ENCODE results near the gene AOC3.
A peak's percentile ranks its signal among the peaks of the same experiment; 100 is the strongest.

AOC3 gene

DNA sequence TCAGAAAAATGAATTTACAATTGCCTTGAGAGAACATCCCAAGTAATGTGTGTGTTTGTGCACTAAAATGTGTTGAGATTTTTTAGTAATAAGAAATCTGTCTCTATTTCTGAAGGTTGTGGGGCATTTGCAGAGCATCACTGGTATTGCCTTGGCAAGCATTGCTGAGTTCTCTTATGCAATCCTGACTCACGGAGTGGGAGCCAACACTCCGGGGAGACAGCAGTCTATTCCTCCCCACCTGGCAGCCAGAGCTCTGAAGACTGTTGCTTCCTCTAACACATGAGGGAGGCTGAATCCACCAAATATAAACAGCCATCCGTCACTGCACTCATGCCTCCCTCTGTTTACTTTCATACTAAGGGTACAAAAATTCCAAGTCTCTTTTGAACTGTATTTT lies 41.7 kb upstream of the AOC3 start:
- Histone ChIP-seq H3K4me3 (ENCODE audit: low read depth, low read length) (no peak overlapping the region), H3K18ac (ENCODE audit: low read length) (no peak overlapping the region), H2BK120ac (ENCODE audit: insufficient read depth, low read length, poor library complexity) (no peak overlapping the region), H3K79me2 (ENCODE audit: control insufficient read depth, insufficient read depth, low read length, poor library complexity) (no peaks in the 10 kb centered on the region), H2AFZ (ENCODE audit: insufficient read depth, low read length, poor library complexity) (no peak overlapping the region), H2BK5ac (ENCODE audit: low read depth, low read length, poor library complexity) (no peak overlapping the region), H4K91ac (ENCODE audit: low read depth, low read length) (no peak overlapping the region), H3K36me3 (ENCODE audit: control insufficient read depth in 1 of 2, insufficient read depth in 2 of 2, low read length in 2 of 2) (peaks cover 12 to 15% of the 10 kb centered on the region in 2 experiments), H3K27ac (ENCODE audit: low read depth, low read length) (no peak overlapping the region), H3K23ac (ENCODE audit: low read length) (no peak overlapping the region), H2BK12ac (ENCODE audit: low read length) (no peak overlapping the region), H3K9ac (ENCODE audit: low read length) (no peak overlapping the region), H4K12ac (ENCODE audit: low read depth, low read length) (no peak overlapping the region), H3K4ac (ENCODE audit: low read depth, low read length) (no peak overlapping the region), H2AK5ac (ENCODE audit: low read length) (no peak overlapping the region), H3K9me3 (ENCODE audit: insufficient read depth, low read depth, low read length) (no peaks in the 10 kb centered on the region), H4K8ac (ENCODE audit: low read depth, low read length) (no peak overlapping the region), H3K14ac (ENCODE audit: low read length) (no peak overlapping the region), H3K79me1 (ENCODE audit: low read length) (no peaks in the 10 kb centered on the region), H3K27me3 (ENCODE audit: insufficient read depth, low read length) (no peaks in the 10 kb centered on the region), H3K4me1 (ENCODE audit: control insufficient read depth in 1 of 2, insufficient read depth in 2 of 2, low read length in 2 of 2) (no peaks in the 10 kb centered on the region), H3K4me2 (ENCODE audit: low read length) (no peak overlapping the region)
- DNase-seq, result peak in 1 of 2 donors; percentile 12
- WGBS (ENCODE audit: extremely low coverage, insufficient coverage, insufficient read length), result no CpG with 5 or more reads among the region's 3 CpGs

DNA sequence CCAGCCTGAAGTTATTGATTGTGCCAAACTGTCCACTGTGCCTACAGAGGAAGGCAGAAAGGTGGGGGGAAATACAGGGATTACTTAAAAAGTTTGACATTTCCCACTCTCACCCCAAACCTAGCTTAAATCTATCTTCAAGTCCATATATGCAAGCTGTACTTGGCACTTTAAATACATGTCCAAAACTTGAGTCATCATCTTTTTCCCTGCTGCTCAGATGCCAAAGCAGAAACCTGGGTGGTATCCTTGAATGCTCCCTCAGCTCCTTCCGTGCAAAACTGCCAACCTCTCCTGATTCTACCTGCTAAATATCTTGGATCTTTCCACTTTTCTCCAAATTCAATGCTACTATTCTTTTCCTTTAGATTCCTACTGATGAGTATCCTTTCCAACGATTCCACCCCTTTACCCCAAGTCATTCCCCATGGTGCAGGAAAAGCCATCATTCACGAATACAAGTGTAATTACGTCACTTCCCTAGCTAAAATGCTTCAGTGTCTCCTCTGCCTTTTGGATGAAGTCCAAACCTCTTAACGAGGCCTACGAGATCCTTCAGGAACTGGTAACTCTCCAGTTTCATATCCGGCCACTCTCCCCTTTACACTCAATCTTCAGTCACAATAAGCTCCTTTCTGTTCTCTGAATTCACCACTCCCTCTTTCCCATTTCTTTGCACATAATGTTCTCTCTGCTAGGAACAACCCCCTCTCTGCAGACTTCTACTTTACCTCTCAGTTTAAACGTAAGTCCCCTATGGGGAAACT lies 36.2 kb upstream of the AOC3 start:
- Histone ChIP-seq H3K79me2 (ENCODE audit: control insufficient read depth, insufficient read depth, low read length, poor library complexity) (no peaks in the 10 kb centered on the region), H3K79me1 (ENCODE audit: low read length) (no peaks in the 10 kb centered on the region), H3K36me3 (ENCODE audit: control insufficient read depth in 1 of 2, insufficient read depth in 2 of 2, low read length in 2 of 2) (peaks cover 32 to 59% of the 10 kb centered on the region in 2 experiments), H2AFZ (ENCODE audit: insufficient read depth, low read length, poor library complexity) (no peak overlapping the region), H3K23ac (ENCODE audit: low read length) (no peak overlapping the region), H3K4me3 (ENCODE audit: low read depth, low read length) (no peak overlapping the region), H4K12ac (ENCODE audit: low read depth, low read length) (no peak overlapping the region), H2AK5ac (ENCODE audit: low read length) (no peak overlapping the region), H3K4me2 (ENCODE audit: low read length) (no peak overlapping the region), H2BK12ac (ENCODE audit: low read length) (no peak overlapping the region), H3K4me1 (ENCODE audit: control insufficient read depth in 1 of 2, insufficient read depth in 2 of 2, low read length in 2 of 2) (no peaks in the 10 kb centered on the region), H2BK120ac (ENCODE audit: insufficient read depth, low read length, poor library complexity) (no peak overlapping the region), H3K27me3 (ENCODE audit: insufficient read depth, low read length) (no peaks in the 10 kb centered on the region), H4K8ac (ENCODE audit: low read depth, low read length) (no peak overlapping the region), H3K9ac (ENCODE audit: low read length) (no peak overlapping the region), H3K9me3 (ENCODE audit: insufficient read depth, low read depth, low read length) (peaks cover 4% of the 10 kb centered on the region), H3K14ac (ENCODE audit: low read length) (no peak overlapping the region), H3K4ac (ENCODE audit: low read depth, low read length) (no peak overlapping the region), H4K91ac (ENCODE audit: low read depth, low read length) (no peak overlapping the region), H3K18ac (ENCODE audit: low read length) (no peak overlapping the region), H3K27ac (ENCODE audit: low read depth, low read length) (no peak overlapping the region), H2BK5ac (ENCODE audit: low read depth, low read length, poor library complexity) (no peak overlapping the region)
- no CpG with 5 or more reads among the region's 8 CpGs for WGBS (ENCODE audit: extremely low coverage, insufficient coverage, insufficient read length)
- DNase-seq, result no peak

DNA sequence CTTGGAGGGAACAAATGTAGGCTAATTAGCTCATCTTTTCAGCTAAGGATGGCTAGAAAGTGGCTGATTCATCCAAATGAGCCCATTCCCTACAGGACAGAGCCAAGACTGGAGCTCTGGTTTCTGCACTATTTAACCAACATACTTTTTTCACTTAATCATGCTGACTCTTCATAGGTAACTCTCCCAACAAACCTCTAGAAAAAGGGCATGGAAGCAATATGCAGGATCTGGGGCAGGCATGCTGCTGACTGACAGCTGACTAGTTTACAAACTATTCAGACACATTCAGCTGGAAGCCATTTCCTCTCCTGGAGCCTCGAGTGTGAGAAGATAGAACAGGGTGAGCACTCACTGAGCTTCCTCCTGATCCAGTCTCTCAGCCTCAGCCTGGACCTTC lies 33.1 kb upstream of the AOC3 start:
- Histone ChIP-seq H3K27me3 (ENCODE audit: insufficient read depth, low read length) (no peaks in the 10 kb centered on the region), H3K9me3 (ENCODE audit: insufficient read depth, low read depth, low read length) (peaks cover 4% of the 10 kb centered on the region), H4K8ac (ENCODE audit: low read depth, low read length) (no peak overlapping the region), H3K79me2 (ENCODE audit: control insufficient read depth, insufficient read depth, low read length, poor library complexity) (no peaks in the 10 kb centered on the region), H3K18ac (ENCODE audit: low read length) (no peak overlapping the region), H2BK120ac (ENCODE audit: insufficient read depth, low read length, poor library complexity) (no peak overlapping the region), H3K36me3 (ENCODE audit: control insufficient read depth in 1 of 2, insufficient read depth in 2 of 2, low read length in 2 of 2) (peaks cover 26 to 54% of the 10 kb centered on the region in 2 experiments), H2BK5ac (ENCODE audit: low read depth, low read length, poor library complexity) (no peak overlapping the region), H3K9ac (ENCODE audit: low read length) (no peak overlapping the region), H2AFZ (ENCODE audit: insufficient read depth, low read length, poor library complexity) (no peak overlapping the region), H4K12ac (ENCODE audit: low read depth, low read length) (no peak overlapping the region), H3K23ac (ENCODE audit: low read length) (no peak overlapping the region), H3K4ac (ENCODE audit: low read depth, low read length) (no peak overlapping the region), H2AK5ac (ENCODE audit: low read length) (no peak overlapping the region), H3K4me1 (ENCODE audit: control insufficient read depth in 1 of 2, insufficient read depth in 2 of 2, low read length in 2 of 2) (no peaks in the 10 kb centered on the region), H4K91ac (ENCODE audit: low read depth, low read length) (no peak overlapping the region), H3K4me3 (ENCODE audit: low read depth, low read length) (no peak overlapping the region), H3K4me2 (ENCODE audit: low read length) (no peak overlapping the region), H3K79me1 (ENCODE audit: low read length) (no peaks in the 10 kb centered on the region), H3K27ac (ENCODE audit: low read depth, low read length) (no peak overlapping the region), H3K14ac (ENCODE audit: low read length) (no peak overlapping the region), H2BK12ac (ENCODE audit: low read length) (no peak overlapping the region)
- WGBS (ENCODE audit: extremely low coverage, insufficient coverage, insufficient read length), result no CpG with 5 or more reads among the region's 1 CpG
- peak; percentile 8 to 47 for DNase-seq

DNA sequence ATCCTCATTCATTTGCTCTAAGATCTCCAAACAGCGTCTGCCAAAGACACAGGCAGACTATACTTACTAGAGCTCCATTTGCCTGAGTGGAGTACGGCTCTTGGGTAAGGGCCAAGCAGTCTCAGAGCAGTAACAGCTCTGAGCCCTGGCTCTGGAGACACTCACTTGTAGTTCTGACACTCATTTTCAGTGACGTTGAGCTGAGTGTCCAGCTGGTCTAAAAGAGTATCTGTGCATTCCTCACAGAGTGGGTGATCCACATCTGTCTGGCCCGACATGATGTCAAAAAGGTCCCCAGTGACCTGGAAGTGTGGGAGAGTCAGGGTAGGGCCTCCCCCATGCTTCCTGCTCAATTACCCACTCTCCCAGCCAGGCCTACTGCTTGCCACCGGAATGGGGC lies 32.6 kb upstream of the AOC3 start:
- Histone ChIP-seq H2AFZ (ENCODE audit: insufficient read depth, low read length, poor library complexity) (no peak overlapping the region), H3K14ac (ENCODE audit: low read length) (no peak overlapping the region)

More for the DNA sequence above, 32.6 kb upstream of the AOC3 start:
- peaks cover 4% of the 10 kb centered on the region for H3K9me3 ChIP-seq (ENCODE audit: insufficient read depth, low read depth, low read length)
- no peak overlapping the region for H3K4me3 ChIP-seq (ENCODE audit: low read depth, low read length)
- no peaks in the 10 kb centered on the region for H3K79me1 ChIP-seq (ENCODE audit: low read length)
- no peak overlapping the region for H3K18ac ChIP-seq (ENCODE audit: low read length)
- no peak overlapping the region for H4K12ac ChIP-seq (ENCODE audit: low read depth, low read length)
- no CpG with 5 or more reads among the region's 5 CpGs for WGBS (ENCODE audit: extremely low coverage, insufficient coverage, insufficient read length)
- H3K23ac ChIP-seq (ENCODE audit: low read length), result no peak overlapping the region
- no peak overlapping the region for H4K8ac ChIP-seq (ENCODE audit: low read depth, low read length)
- no peak overlapping the region for H3K4me2 ChIP-seq (ENCODE audit: low read length)
- peaks cover 24 to 54% of the 10 kb centered on the region in 2 experiments for H3K36me3 ChIP-seq (ENCODE audit: control insufficient read depth in 1 of 2, insufficient read depth in 2 of 2, low read length in 2 of 2)
- H3K79me2 ChIP-seq (ENCODE audit: control insufficient read depth, insufficient read depth, low read length, poor library complexity), result no peaks in the 10 kb centered on the region
- no peak overlapping the region for H2BK12ac ChIP-seq (ENCODE audit: low read length)
- no peak overlapping the region for H3K4ac ChIP-seq (ENCODE audit: low read depth, low read length)
- H3K9ac ChIP-seq (ENCODE audit: low read length), result no peak overlapping the region
- no peak for DNase-seq
- no peak overlapping the region for H4K91ac ChIP-seq (ENCODE audit: low read depth, low read length)
- H2BK120ac ChIP-seq (ENCODE audit: insufficient read depth, low read length, poor library complexity), result no peak overlapping the region
- no peak overlapping the region for H2BK5ac ChIP-seq (ENCODE audit: low read depth, low read length, poor library complexity)
- H2AK5ac ChIP-seq (ENCODE audit: low read length), result no peak overlapping the region
- H3K4me1 ChIP-seq (ENCODE audit: control insufficient read depth in 1 of 2, insufficient read depth in 2 of 2, low read length in 2 of 2), result peaks cover 1% of the 10 kb centered on the region in 2 experiments
- H3K27me3 ChIP-seq (ENCODE audit: insufficient read depth, low read length), result no peaks in the 10 kb centered on the region
- no peak overlapping the region for H3K27ac ChIP-seq (ENCODE audit: low read depth, low read length)
